SIG-M5 treated with dmso at 0.1 percent for 504 hours (cell line): ENCODE results near the gene INAVA.

Source experiments
- DNase-seq: peaks from one replicate; lab custom pipeline; 2025; ENCODE audit not compliant: unreplicated experiment; lab: John Stamatoyannopoulos, UW

INAVA gene

GRCh38 chr1:200894712-200895442, at the start of gene INAVA:
Gene INAVA, plus strand, starts transcription at chr1:200894900. Its CDS starts 3,501 bp downstream, at chr1:200898401.
- no peak for DNase-seq

GRCh38 chr1:200845360-200845759, 49.3 kb upstream of the INAVA start:
- no peak for DNase-seq

GRCh38 chr1:200846398-200846797, 48.3 kb upstream of the INAVA start:
- no peak for DNase-seq

- DNase-seq: no peak
Observed at GRCh38 chr1:200849430-200849829, 45.3 kb upstream of the INAVA start.

- DNase-seq: peak; percentile 82
Observed at GRCh38 chr1:200850554-200850953, 44.1 kb upstream of the INAVA start.

GRCh38 chr1:200856716-200857357, 37.9 kb upstream of the INAVA start:
- peak; percentile 51 for DNase-seq

- peak; percentile 95 for DNase-seq
Observed at GRCh38 chr1:200857804-200858203, 36.9 kb upstream of the INAVA start.

- peak; percentile 64 for DNase-seq
Observed at GRCh38 chr1:200861937-200862647, 32.6 kb upstream of the INAVA start.

- DNase-seq: peak; percentile 45
Observed at GRCh38 chr1:200862713-200863415, 31.8 kb upstream of the INAVA start.

GRCh38 chr1:200866116-200866515, 28.6 kb upstream of the INAVA start:
- DNase-seq: no peak

- peak; percentile 73 for DNase-seq
Observed at GRCh38 chr1:200866521-200866920, 28.2 kb upstream of the INAVA start.

GRCh38 chr1:200867018-200867811, 27.5 kb upstream of the INAVA start:
- no peak for DNase-seq

GRCh38 chr1:200869376-200869752, 25.3 kb upstream of the INAVA start:
- peak; percentile 79 for DNase-seq

- DNase-seq: peak; percentile 93
Observed at GRCh38 chr1:200869753-200870391, 24.8 kb upstream of the INAVA start.

- no peak for DNase-seq
Observed at GRCh38 chr1:200872446-200873115, 22.1 kb upstream of the INAVA start, which contains the start of gene GPR25. Gene GPR25, plus strand, starts transcription at chr1:200872981. Its CDS starts 57 bp downstream, at chr1:200873038.

GRCh38 chr1:200873116-200873670, 21.5 kb upstream of the INAVA start:
- no peak for DNase-seq

GRCh38 chr1:200873671-200874397, 20.9 kb upstream of the INAVA start:
- no peak for DNase-seq

- no peak for DNase-seq
Observed at GRCh38 chr1:200874694-200875093, 20.0 kb upstream of the INAVA start.
